Measurements from ENCODE around the gene SMOC2.

Gene SMOC2

GRCh38 chr6:168525926-168526630, 85.1 kb downstream of the SMOC2 start:
- no peaks in the 10 kb centered on the region for H3K36me3 ChIP-seq (ENCODE audit: insufficient read depth, low read length)
- H3K9me3 ChIP-seq (ENCODE audit: low read depth, low read length) = no peaks in the 10 kb centered on the region
- DNase-seq (ENCODE audit: low read depth, low spot score) = no peak
- TF ChIP-seq POLR2AphosphoS5 (IDR thresholded peaks at IDR 0.05; ENCODE audit: borderline replicate concordance, low read depth, low read length) (no peak), EZH2 (IDR thresholded peaks at IDR 0.05) (no peak), FOXP2 (optimal IDR thresholded peaks at IDR 0.05; ENCODE audit: control extremely low read depth, extremely low read length, insufficient read depth) (no peak)
- no peak overlapping the region for H3K4me3 ChIP-seq
- no peak overlapping the region for H3K9ac ChIP-seq (ENCODE audit: insufficient read length)
- no peak overlapping the region for H3K27ac ChIP-seq

GRCh38 chr6:168526841-168527281, 85.9 kb downstream of the SMOC2 start:
- Histone ChIP-seq H3K27ac (no peak overlapping the region), H3K4me3 (no peak overlapping the region), H3K9me3 (ENCODE audit: low read depth, low read length) (no peaks in the 10 kb centered on the region)

GRCh38 chr6:168527451-168528210, 86.6 kb downstream of the SMOC2 start:
- no peaks in the 10 kb centered on the region for H3K9me3 ChIP-seq (ENCODE audit: low read depth, low read length)
- TF ChIP-seq FOXP2 (optimal IDR thresholded peaks at IDR 0.05; ENCODE audit: control extremely low read depth, extremely low read length, insufficient read depth) (no peak), EZH2 (IDR thresholded peaks at IDR 0.05) (no peak), POLR2AphosphoS5 (IDR thresholded peaks at IDR 0.05; ENCODE audit: borderline replicate concordance, low read depth, low read length) (no peak)
- no peak overlapping the region for H3K4me3 ChIP-seq
- no peak overlapping the region for H3K27ac ChIP-seq
- DNase-seq (ENCODE audit: low read depth, low spot score) = no peak
- no peak overlapping the region for H3K9ac ChIP-seq (ENCODE audit: insufficient read length)
- no peaks in the 10 kb centered on the region for H3K36me3 ChIP-seq (ENCODE audit: insufficient read depth, low read length)

More at GRCh38 chr6:168526841-168527281, 85.9 kb downstream of the SMOC2 start:
- H3K36me3 ChIP-seq (ENCODE audit: insufficient read depth, low read length) = no peaks in the 10 kb centered on the region
- no peak overlapping the region for H3K9ac ChIP-seq (ENCODE audit: insufficient read length)
- no peak for DNase-seq (ENCODE audit: low read depth, low spot score)
- no peak for TF ChIP-seq POLR2AphosphoS5 (IDR thresholded peaks at IDR 0.05; ENCODE audit: borderline replicate concordance, low read depth, low read length)
- TF ChIP-seq EZH2 (IDR thresholded peaks at IDR 0.05) = no peak
- no peak for TF ChIP-seq FOXP2 (optimal IDR thresholded peaks at IDR 0.05; ENCODE audit: control extremely low read depth, extremely low read length, insufficient read depth)

- Histone ChIP-seq H3K4me3 (no peak overlapping the region), H3K27ac (no peak overlapping the region), H3K36me3 (ENCODE audit: insufficient read depth, low read length) (no peaks in the 10 kb centered on the region), H3K9me3 (ENCODE audit: low read depth, low read length) (no peaks in the 10 kb centered on the region), H3K9ac (ENCODE audit: insufficient read length) (no peak overlapping the region)
- no peak for DNase-seq (ENCODE audit: low read depth, low spot score)
- no peak for TF ChIP-seq POLR2AphosphoS5 (IDR thresholded peaks at IDR 0.05; ENCODE audit: borderline replicate concordance, low read depth, low read length)
- no peak for TF ChIP-seq FOXP2 (optimal IDR thresholded peaks at IDR 0.05; ENCODE audit: control extremely low read depth, extremely low read length, insufficient read depth)
- no peak for TF ChIP-seq EZH2 (IDR thresholded peaks at IDR 0.05)
Measured at GRCh38 chr6:168528474-168529095, 87.6 kb downstream of the SMOC2 start.

GRCh38 chr6:168529214-168529613, 88.2 kb downstream of the SMOC2 start:
- no peak overlapping the region for H3K27ac ChIP-seq
- no peak overlapping the region for H3K4me3 ChIP-seq
- TF ChIP-seq FOXP2 (optimal IDR thresholded peaks at IDR 0.05; ENCODE audit: control extremely low read depth, extremely low read length, insufficient read depth) = no peak
- no peak for TF ChIP-seq EZH2 (IDR thresholded peaks at IDR 0.05)
- TF ChIP-seq POLR2AphosphoS5 (IDR thresholded peaks at IDR 0.05; ENCODE audit: borderline replicate concordance, low read depth, low read length) = no peak
- DNase-seq (ENCODE audit: low read depth, low spot score) = no peak
- H3K36me3 ChIP-seq (ENCODE audit: insufficient read depth, low read length) = no peaks in the 10 kb centered on the region
- H3K9ac ChIP-seq (ENCODE audit: insufficient read length) = no peak overlapping the region
- no peaks in the 10 kb centered on the region for H3K9me3 ChIP-seq (ENCODE audit: low read depth, low read length)

GRCh38 chr6:168530653-168531071, 89.7 kb downstream of the SMOC2 start:
- Histone ChIP-seq H3K9me3 (ENCODE audit: low read depth, low read length) (no peaks in the 10 kb centered on the region), H3K36me3 (ENCODE audit: insufficient read depth, low read length) (no peaks in the 10 kb centered on the region), H3K27ac (no peak overlapping the region), H3K4me3 (no peak overlapping the region), H3K9ac (ENCODE audit: insufficient read length) (no peak overlapping the region)
- no peak for TF ChIP-seq EZH2 (IDR thresholded peaks at IDR 0.05)
- TF ChIP-seq POLR2AphosphoS5 (IDR thresholded peaks at IDR 0.05; ENCODE audit: borderline replicate concordance, low read depth, low read length) = no peak
- no peak for TF ChIP-seq FOXP2 (optimal IDR thresholded peaks at IDR 0.05; ENCODE audit: control extremely low read depth, extremely low read length, insufficient read depth)
- DNase-seq (ENCODE audit: low read depth, low spot score) = no peak

GRCh38 chr6:168532070-168532469, 91.1 kb downstream of the SMOC2 start:
- Histone ChIP-seq H3K36me3 (ENCODE audit: insufficient read depth, low read length) (no peaks in the 10 kb centered on the region), H3K27ac (no peak overlapping the region), H3K9me3 (ENCODE audit: low read depth, low read length) (no peaks in the 10 kb centered on the region), H3K9ac (ENCODE audit: insufficient read length) (no peak overlapping the region), H3K4me3 (no peak overlapping the region)
- no peak for TF ChIP-seq EZH2 (IDR thresholded peaks at IDR 0.05)
- TF ChIP-seq POLR2AphosphoS5 (IDR thresholded peaks at IDR 0.05; ENCODE audit: borderline replicate concordance, low read depth, low read length) = no peak
- no peak for TF ChIP-seq FOXP2 (optimal IDR thresholded peaks at IDR 0.05; ENCODE audit: control extremely low read depth, extremely low read length, insufficient read depth)
- no peak for DNase-seq (ENCODE audit: low read depth, low spot score)

- Histone ChIP-seq H3K9me3 (ENCODE audit: low read depth, low read length) (no peaks in the 10 kb centered on the region), H3K4me3 (no peak overlapping the region), H3K27ac (no peak overlapping the region), H3K36me3 (ENCODE audit: insufficient read depth, low read length) (no peaks in the 10 kb centered on the region), H3K9ac (ENCODE audit: insufficient read length) (no peak overlapping the region)
- TF ChIP-seq FOXP2 (optimal IDR thresholded peaks at IDR 0.05; ENCODE audit: control extremely low read depth, extremely low read length, insufficient read depth) (no peak), POLR2AphosphoS5 (IDR thresholded peaks at IDR 0.05; ENCODE audit: borderline replicate concordance, low read depth, low read length) (no peak), EZH2 (IDR thresholded peaks at IDR 0.05) (no peak)
- no peak for DNase-seq (ENCODE audit: low read depth, low spot score)
Measured at GRCh38 chr6:168533414-168533813, 92.4 kb downstream of the SMOC2 start.
